Measurements from ENCODE around the gene FLOT1.
A peak's percentile ranks its signal among the peaks of the same experiment; 100 is the strongest.

The FLOT1 gene

GRCh38 chr6:30742316-30743098, at the start of gene FLOT1:
TSS of gene FLOT1 (minus strand) at chr6:30742687. CDS start at chr6:30742189, 498 bp downstream.
- peak; percentile 95 to 97 (median 97) for DNase-seq (ENCODE audit: low read depth in 2 of 3, low spot score in 1 of 3)

- no peak for DNase-seq (ENCODE audit: low read depth in 2 of 3, low spot score in 1 of 3)
These were observed 48.4 kb upstream of the FLOT1 start for GRCh38 chr6:30790724-30791383.

- no peak for DNase-seq (ENCODE audit: low read depth in 2 of 3, low spot score in 1 of 3)
These were observed 47.1 kb upstream of the FLOT1 start for GRCh38 chr6:30789606-30790005.

DNA sequence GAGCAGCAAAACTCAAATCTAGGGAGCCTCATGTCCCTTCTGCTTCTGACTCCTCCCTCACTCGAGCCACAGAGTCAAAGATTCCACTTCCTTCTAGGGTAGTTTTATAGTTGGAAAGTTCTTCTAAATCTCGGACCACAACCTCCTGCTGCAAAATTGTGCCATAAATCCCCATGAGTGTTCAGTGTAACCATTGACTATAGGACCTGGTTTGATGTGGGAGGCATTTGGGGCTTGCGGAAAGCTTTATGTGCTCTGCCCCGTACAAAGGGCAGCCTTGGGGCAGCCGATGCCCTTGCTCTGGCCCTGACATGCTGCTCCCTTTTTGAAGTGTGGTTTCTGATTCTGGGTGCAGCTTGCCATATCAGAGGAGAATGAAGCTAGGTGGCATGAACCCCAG, 45.5 kb upstream of the FLOT1 start:
- no peak for DNase-seq (ENCODE audit: low read depth in 2 of 3, low spot score in 1 of 3)

DNA sequence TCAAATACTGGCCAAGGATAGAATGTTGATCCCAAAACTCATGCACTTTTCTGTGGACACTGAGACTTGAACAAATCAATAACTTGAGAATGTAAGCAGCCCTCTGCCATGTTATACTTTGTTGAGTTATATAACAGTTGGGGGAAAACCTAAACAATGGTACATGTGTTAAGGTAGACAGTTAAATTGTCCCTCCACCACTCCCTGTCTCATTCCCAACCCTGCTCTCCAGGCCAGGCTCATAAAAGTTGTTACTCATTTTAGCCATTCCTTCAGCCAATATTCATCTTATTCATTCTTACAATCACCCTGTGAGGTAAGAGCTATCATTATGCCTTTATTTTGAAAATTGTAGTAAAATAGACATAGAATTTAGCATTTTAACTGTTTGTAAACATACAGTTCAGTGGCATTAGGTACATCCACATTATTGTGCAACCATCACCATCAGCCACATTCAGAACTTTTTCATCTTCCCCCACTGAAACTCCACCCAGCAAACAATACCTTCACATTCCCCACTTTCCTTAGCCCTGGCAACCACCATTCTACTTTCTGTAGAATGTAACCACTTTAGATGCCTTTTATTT, 40.0 kb upstream of the FLOT1 start:
- DNase-seq (ENCODE audit: low read depth in 2 of 3, low spot score in 1 of 3): no peak

DNA sequence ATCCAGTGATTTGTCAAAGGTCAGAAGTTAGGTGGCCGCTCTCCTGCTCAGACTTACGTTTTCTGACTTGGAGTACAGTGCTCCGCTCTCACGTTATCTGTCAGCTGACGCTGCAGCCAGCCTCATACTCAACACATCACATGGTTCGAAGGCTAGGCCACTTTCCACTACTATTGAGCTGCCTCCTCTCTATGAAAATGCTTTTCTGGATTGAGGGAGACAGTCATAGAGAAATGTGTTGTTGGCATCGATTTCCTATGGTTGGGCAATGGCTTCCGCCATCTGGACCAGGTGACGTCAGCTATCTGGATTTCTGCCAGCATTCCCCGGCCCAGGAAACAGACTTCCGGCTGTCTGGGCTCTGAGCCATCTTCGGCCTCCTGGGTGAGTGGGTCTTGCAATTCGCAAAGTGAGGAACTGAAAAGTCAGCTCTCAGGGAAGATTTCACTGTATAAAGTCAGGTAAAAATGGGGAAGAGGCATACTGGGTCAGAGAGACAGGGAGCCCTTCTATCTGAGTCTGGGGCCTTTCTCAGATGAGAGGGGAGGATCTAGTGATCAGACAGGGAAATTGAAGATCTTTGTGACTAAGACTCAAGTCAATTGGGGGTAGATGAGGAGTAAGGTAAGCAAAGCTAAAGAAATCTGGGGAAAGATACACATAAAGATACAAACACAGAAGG, 39.4 kb upstream of the FLOT1 start:
- DNase-seq (ENCODE audit: low read depth in 2 of 3, low spot score in 1 of 3): no peak

DNA sequence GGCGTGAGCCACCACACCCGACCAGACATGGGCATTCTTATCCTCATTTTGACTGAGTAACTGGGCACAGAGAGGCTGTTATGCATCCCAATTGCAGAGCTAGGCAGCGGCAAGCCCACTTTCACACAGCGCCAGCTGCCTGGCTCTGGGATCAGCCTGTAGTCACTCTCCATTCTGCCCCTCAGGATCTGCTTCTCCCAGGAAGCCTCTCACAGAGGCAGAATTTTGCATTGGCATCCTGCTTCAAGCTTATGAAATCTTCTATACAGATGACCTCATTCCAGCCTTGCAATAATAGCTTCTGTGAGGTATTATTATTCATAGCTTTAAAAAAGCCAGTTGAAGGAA, 38.9 kb upstream of the FLOT1 start:
- DNase-seq (ENCODE audit: low read depth in 2 of 3, low spot score in 1 of 3): no peak

DNA sequence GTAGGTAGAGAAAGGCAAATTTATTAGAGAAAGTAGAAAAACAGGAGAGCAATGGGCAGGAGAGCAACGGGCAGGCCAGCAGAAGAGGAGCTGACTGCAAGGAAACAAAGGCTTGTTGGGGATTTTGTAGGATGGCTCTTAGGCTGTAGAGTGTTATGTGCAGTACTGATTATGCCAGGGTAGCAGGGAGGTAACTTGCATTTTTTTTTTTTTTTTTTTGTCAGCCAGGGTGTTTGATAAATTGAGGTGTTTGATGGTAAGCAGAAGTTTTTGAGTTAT, 38.1 kb upstream of the FLOT1 start:
- DNase-seq (ENCODE audit: low read depth in 2 of 3, low spot score in 1 of 3): no peak

- no peak for DNase-seq (ENCODE audit: low read depth in 2 of 3, low spot score in 1 of 3)
These were observed 37.6 kb upstream of the FLOT1 start for GRCh38 chr6:30779850-30780641.

- no peak for DNase-seq (ENCODE audit: low read depth in 2 of 3, low spot score in 1 of 3)
These were observed 35.6 kb upstream of the FLOT1 start for GRCh38 chr6:30778001-30778635.

DNA sequence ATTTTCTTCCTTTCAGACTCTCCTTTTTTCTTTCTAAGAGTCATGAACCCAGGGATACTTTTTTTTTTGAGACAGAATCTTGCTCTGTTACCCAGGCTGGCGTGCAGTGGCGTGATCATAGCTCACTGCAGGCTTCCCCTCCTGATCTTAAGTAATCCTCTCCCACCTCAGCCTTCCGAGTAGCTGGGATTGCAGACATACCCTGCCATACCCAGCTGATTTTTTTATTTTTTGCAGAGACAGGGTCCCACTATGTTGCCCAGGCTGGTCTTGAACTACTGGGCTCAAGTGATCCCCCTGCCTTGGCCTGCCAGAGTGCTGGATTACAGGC, 34.6 kb upstream of the FLOT1 start:
- no peak for DNase-seq (ENCODE audit: low read depth in 2 of 3, low spot score in 1 of 3)

- no peak for DNase-seq (ENCODE audit: low read depth in 2 of 3, low spot score in 1 of 3)
These were observed 34.1 kb upstream of the FLOT1 start for GRCh38 chr6:30776390-30777154.

- no peak for DNase-seq (ENCODE audit: low read depth in 2 of 3, low spot score in 1 of 3)
These were observed 32.6 kb upstream of the FLOT1 start for GRCh38 chr6:30775104-30775503.

DNA sequence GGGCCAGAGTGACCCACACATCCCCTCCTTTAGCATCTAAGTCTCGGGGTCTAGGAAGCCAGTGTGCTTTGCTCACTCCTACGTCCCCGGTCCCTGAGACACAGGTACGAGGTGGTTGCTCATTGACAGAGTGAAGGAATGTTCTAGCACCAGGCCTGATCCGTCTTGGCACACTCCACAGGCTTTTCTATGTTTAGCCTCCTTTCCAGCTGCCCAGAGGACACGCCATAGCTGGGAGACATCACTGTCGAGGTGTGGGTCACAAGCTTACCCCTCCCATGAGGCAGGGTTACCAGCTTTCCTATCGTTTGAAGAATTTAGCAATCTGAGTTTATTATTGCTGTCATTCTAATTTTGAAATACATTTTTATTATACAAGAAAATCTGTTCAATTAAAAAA, 32.2 kb upstream of the FLOT1 start:
- no peak for DNase-seq (ENCODE audit: low read depth in 2 of 3, low spot score in 1 of 3)

DNA sequence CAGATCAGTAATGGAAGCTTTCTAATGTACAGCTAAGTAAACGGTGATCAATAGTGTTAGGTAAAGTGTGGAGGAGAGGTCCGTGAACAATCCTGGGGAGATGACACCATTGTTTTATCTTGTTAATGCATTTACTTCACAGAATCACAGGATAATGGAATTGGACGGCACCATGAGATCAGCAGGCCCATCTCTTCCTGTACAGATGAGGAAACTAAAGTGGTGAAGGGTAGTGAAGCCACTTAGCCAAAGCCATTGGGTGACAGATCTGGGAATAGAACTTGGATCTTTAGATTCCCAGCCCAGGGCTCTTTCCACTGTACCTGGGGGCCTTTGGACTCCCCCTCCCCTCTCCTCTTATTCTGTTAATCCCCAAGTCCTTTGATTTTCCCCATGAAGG, 28.1 kb upstream of the FLOT1 start:
- no peak for DNase-seq (ENCODE audit: low read depth in 2 of 3, low spot score in 1 of 3)

- DNase-seq (ENCODE audit: low read depth in 2 of 3, low spot score in 1 of 3): no peak
These were observed 27.5 kb upstream of the FLOT1 start for GRCh38 chr6:30769853-30770524.

- DNase-seq (ENCODE audit: low read depth in 2 of 3, low spot score in 1 of 3): peak; percentile 79 to 80 (median 80)
These were observed 26.8 kb upstream of the FLOT1 start for GRCh38 chr6:30769088-30769852.

DNA sequence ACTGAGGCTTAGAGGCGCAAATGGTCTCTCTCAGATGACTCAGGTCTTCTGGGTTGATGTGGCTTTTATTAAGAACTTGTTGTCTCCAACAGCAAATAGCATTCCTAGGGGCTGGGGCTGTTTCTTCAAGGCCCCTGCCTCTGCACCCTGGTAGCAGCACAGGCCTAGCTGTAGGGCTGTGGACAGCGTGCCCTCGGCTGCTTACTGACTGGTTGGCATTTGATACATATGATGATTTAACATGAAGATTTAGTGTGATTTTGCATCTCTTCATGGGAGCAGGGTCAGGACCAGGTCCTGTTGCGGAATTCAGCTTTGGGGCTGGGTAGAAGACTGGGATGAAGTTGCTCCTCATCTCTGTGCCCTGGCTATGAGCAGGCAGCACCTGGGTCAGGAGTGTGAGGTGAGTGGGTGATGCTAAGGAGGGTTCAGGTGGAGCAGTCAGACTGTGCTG, 26.2 kb upstream of the FLOT1 start:
- no peak for DNase-seq (ENCODE audit: low read depth in 2 of 3, low spot score in 1 of 3)

- DNase-seq (ENCODE audit: low read depth in 2 of 3, low spot score in 1 of 3): no peak
These were observed 25.4 kb upstream of the FLOT1 start for GRCh38 chr6:30767944-30768301.

Data from stimulated activated CD4-positive, alpha-beta T cell treated with anti-CD3 and anti-CD28 coated beads, Interleukin-12 subunit alpha, Interleukin-12 subunit beta, amount 100 ng/mL, for 48 hours (primary cell).